ENCODE data around the gene ANO1. TPM values are rescaled to one million over a fixed set of nuclear protein-coding genes. Genes with fewer than 3 reads are reported as not detected.
A peak's percentile ranks its signal among the peaks of the same experiment; 100 is the strongest.

The ANO1 gene
- total RNA-seq, 1 experiment from 2014 or later = 41.7 TPM

- no peak overlapping the region for H3K27ac ChIP-seq (ENCODE audit: low read depth, low read length)
- H3K27me3 ChIP-seq (ENCODE audit: insufficient read depth, low read length) = no peaks in the 10 kb centered on the region
- peak overlapping the region in 1 of 2 experiments; percentile 6; a peak in 1 of 4 replicates for H3K4me3 ChIP-seq (replicated peaks in 1 of 2; ENCODE audit: low read depth in 1 of 2, low read length in 2 of 2)
- H3K4me2 ChIP-seq (ENCODE audit: low read length) = peak overlapping the region; percentile 54
- CTCF ChIA-PET = no interaction called here
- no peak overlapping the region for H2AFZ ChIP-seq (ENCODE audit: low read depth, low read length, poor library complexity, severe bottlenecking)
- peak; percentile 57; the same call in 1 of the 2 replicates for TF ChIP-seq FOSL1 (IDR thresholded peaks at IDR 0.05; ENCODE audit: low read depth)
- peak; percentile 65 for TF ChIP-seq SP1 (IDR thresholded peaks at IDR 0.05; ENCODE audit: low read depth)
- TF ChIP-seq REST (IDR thresholded peaks at IDR 0.05; ENCODE audit: low read depth) = no peak
- TF ChIP-seq ZFX (IDR thresholded peaks at IDR 0.05) = no peak
- no peak for TF ChIP-seq POLR2A (IDR thresholded peaks at IDR 0.05; ENCODE audit: borderline replicate concordance, extremely low read depth, insufficient read depth, insufficient read length)
- ATAC-seq (peak; percentile 72), DNase-seq (ENCODE audit: low read depth, low spot score) (peak; percentile 26)
- RAD21 ChIA-PET (ENCODE audit: low non-redundant PET in 1 of 2, low total read pairs in 2 of 2, uncharacterized antibody in 2 of 2, unreplicated experiment in 2 of 2) = no interaction called here
- H3K4me1 ChIP-seq (ENCODE audit: control insufficient read depth in 1 of 2, insufficient read depth in 2 of 2, low read length in 2 of 2) = peaks cover 40 to 61% of the 10 kb centered on the region in 2 experiments
- intact Hi-C loops (cut with micrococcal nuclease) = no loop called here
- no peaks in the 10 kb centered on the region for H4K20me1 ChIP-seq (ENCODE audit: insufficient read depth)
- H3K9me2 ChIP-seq (ENCODE audit: insufficient read depth) = no peaks in the 10 kb centered on the region
- peak overlapping the region; percentile 18 for H3K9ac ChIP-seq (ENCODE audit: low read length)
- POLR2A ChIA-PET = no interaction called here
- H3K9me3 ChIP-seq (ENCODE audit: control insufficient read depth in 1 of 2, insufficient read depth in 1 of 2, low read depth in 1 of 2, low read length in 2 of 2) = no peaks in the 10 kb centered on the region
- H3K79me2 ChIP-seq (ENCODE audit: insufficient read depth, low read length) = no peaks in the 10 kb centered on the region
- no peaks in the 10 kb centered on the region for H3K36me3 ChIP-seq (ENCODE audit: control insufficient read depth in 1 of 2, insufficient read depth in 2 of 2, low read length in 2 of 2)
- no TSS peak for BruUV-seq (replicated peaks)
Measured at GRCh38 chr11:70063555-70063954, 14.6 kb upstream of the ANO1 start.

DNA sequence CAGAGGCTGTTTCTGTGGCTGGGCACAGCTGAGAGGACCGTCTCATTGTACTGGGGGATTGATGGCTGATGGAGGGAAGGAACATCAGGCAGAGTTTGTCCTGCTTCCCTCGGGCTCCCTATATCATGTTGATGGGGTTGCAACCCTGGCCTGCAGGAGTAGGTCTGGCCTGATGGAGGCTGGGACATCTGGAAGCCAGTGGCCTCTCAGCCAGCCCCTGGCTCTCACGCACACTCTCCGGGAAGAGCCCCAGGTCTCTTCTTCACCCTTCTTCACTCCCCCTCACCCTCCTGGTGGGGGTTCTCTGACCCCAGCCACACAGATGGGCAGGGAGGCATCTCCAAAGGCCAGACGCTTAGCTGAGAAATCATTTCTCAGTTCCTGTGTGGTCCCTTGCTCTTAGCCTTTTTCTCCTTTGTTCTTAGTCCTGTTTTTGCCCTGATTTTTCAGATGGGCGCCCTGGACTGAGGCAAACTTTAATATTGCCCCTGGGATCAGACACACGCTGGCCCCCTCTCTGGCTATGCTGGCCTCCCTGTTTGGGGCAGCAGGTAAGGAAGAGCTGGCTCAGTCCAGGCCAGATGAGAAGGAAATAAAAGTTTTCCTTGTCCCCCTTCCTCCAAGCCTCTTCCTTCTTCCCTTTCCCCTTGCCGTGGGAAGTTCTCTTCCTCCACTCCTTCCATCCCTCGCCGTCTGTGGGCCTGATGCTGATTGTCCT is 13.9 kb upstream of the ANO1 start:
- Histone ChIP-seq H3K4me3 (replicated peaks in 1 of 2; ENCODE audit: low read depth in 1 of 2, low read length in 2 of 2) (peak overlapping the region in 1 of 2 experiments; percentile 6; a peak in 1 of 4 replicates), H3K27ac (ENCODE audit: low read depth, low read length) (no peak overlapping the region), H3K9ac (ENCODE audit: low read length) (peak overlapping the region; percentile 18), H3K9me3 (ENCODE audit: control insufficient read depth in 1 of 2, insufficient read depth in 1 of 2, low read depth in 1 of 2, low read length in 2 of 2) (no peaks in the 10 kb centered on the region), H3K79me2 (ENCODE audit: insufficient read depth, low read length) (no peaks in the 10 kb centered on the region), H3K4me1 (ENCODE audit: control insufficient read depth in 1 of 2, insufficient read depth in 2 of 2, low read length in 2 of 2) (peaks cover 45 to 64% of the 10 kb centered on the region in 2 experiments), H3K36me3 (ENCODE audit: control insufficient read depth in 1 of 2, insufficient read depth in 2 of 2, low read length in 2 of 2) (no peaks in the 10 kb centered on the region), H3K9me2 (ENCODE audit: insufficient read depth) (no peaks in the 10 kb centered on the region), H4K20me1 (ENCODE audit: insufficient read depth) (no peaks in the 10 kb centered on the region), H3K4me2 (ENCODE audit: low read length) (peak overlapping the region; percentile 54), H3K27me3 (ENCODE audit: insufficient read depth, low read length) (no peaks in the 10 kb centered on the region), H2AFZ (ENCODE audit: low read depth, low read length, poor library complexity, severe bottlenecking) (no peak overlapping the region)
- ChIA-PET POLR2A (no interaction called here), RAD21 (ENCODE audit: low non-redundant PET in 1 of 2, low total read pairs in 2 of 2, uncharacterized antibody in 2 of 2, unreplicated experiment in 2 of 2) (no interaction called here), CTCF (no interaction called here)
- intact Hi-C loops (cut with micrococcal nuclease) = no loop called here
- DNase-seq (ENCODE audit: low read depth, low spot score) = no peak
- TF ChIP-seq ZNF274 (IDR thresholded peaks at IDR 0.05; ENCODE audit: low read depth, low read length) (no peak), YY1 (IDR thresholded peaks at IDR 0.05; ENCODE audit: extremely low read depth, insufficient replicate concordance, low read depth, low read length) (no peak), CEBPB (IDR thresholded peaks at IDR 0.05; ENCODE audit: low read depth) (no peak), MAX (IDR thresholded peaks at IDR 0.05) (no peak), REST (IDR thresholded peaks at IDR 0.05; ENCODE audit: low read depth) (no peak), ZFX (IDR thresholded peaks at IDR 0.05) (no peak)
- BruUV-seq (replicated peaks) = TSS peak; percentile 59
- peak; percentile 48 for ATAC-seq

Measured in HCT116 (cell line).